ENCODE measurements around the gene GIMAP8. TPM values are rescaled to one million over a fixed set of nuclear protein-coding genes. Genes with fewer than 3 reads are reported as not detected.

GIMAP8 gene
- total RNA-seq, 1 donor from 2014 or later: not detected

- Mint-ChIP-seq H3K27ac (no peak overlapping the region), H3K27me3 (peaks cover 31% of the 10 kb centered on the region), H3K4me3 (ENCODE audit: low read depth) (no peak overlapping the region), H3K36me3 (ENCODE audit: insufficient read depth) (no peaks in the 10 kb centered on the region), H3K4me1 (ENCODE audit: low read depth) (no peaks in the 10 kb centered on the region), H3K9me3 (ENCODE audit: low read depth) (no peaks in the 10 kb centered on the region)
- no peak for TF ChIP-seq CTCF (IDR thresholded peaks at IDR 0.05; ENCODE audit: unreplicated experiment)
- no peak for DNase-seq (ENCODE audit: low spot score, unreplicated experiment)
These were observed 19.9 kb upstream of the GIMAP8 start for GRCh38 chr7:150430465-150431085.

GRCh38 chr7:150431839-150432658, 18.4 kb upstream of the GIMAP8 start:
- no peaks in the 10 kb centered on the region for H3K36me3 Mint-ChIP-seq (ENCODE audit: insufficient read depth)
- peaks cover 31% of the 10 kb centered on the region for H3K27me3 Mint-ChIP-seq
- no peak for TF ChIP-seq CTCF (IDR thresholded peaks at IDR 0.05; ENCODE audit: unreplicated experiment)
- no peak overlapping the region for H3K4me3 Mint-ChIP-seq (ENCODE audit: low read depth)
- no peak overlapping the region for H3K27ac Mint-ChIP-seq
- DNase-seq (ENCODE audit: low spot score, unreplicated experiment): no peak
- H3K4me1 Mint-ChIP-seq (ENCODE audit: low read depth): no peaks in the 10 kb centered on the region
- H3K9me3 Mint-ChIP-seq (ENCODE audit: low read depth): no peaks in the 10 kb centered on the region

- H3K4me1 Mint-ChIP-seq (ENCODE audit: low read depth): no peaks in the 10 kb centered on the region
- TF ChIP-seq CTCF (IDR thresholded peaks at IDR 0.05; ENCODE audit: unreplicated experiment): no peak
- H3K27ac Mint-ChIP-seq: no peak overlapping the region
- no peak for DNase-seq (ENCODE audit: low spot score, unreplicated experiment)
- H3K9me3 Mint-ChIP-seq (ENCODE audit: low read depth): no peaks in the 10 kb centered on the region
- H3K27me3 Mint-ChIP-seq: peaks cover 29% of the 10 kb centered on the region
- H3K4me3 Mint-ChIP-seq (ENCODE audit: low read depth): no peak overlapping the region
- H3K36me3 Mint-ChIP-seq (ENCODE audit: insufficient read depth): no peaks in the 10 kb centered on the region
These were observed 17.2 kb upstream of the GIMAP8 start for GRCh38 chr7:150432915-150433892.

- H3K27ac Mint-ChIP-seq: no peak overlapping the region
- no peak overlapping the region for H3K4me3 Mint-ChIP-seq (ENCODE audit: low read depth)
- peaks cover 28% of the 10 kb centered on the region for H3K27me3 Mint-ChIP-seq
- no peaks in the 10 kb centered on the region for H3K4me1 Mint-ChIP-seq (ENCODE audit: low read depth)
- H3K9me3 Mint-ChIP-seq (ENCODE audit: low read depth): no peaks in the 10 kb centered on the region
- TF ChIP-seq CTCF (IDR thresholded peaks at IDR 0.05; ENCODE audit: unreplicated experiment): no peak
- no peaks in the 10 kb centered on the region for H3K36me3 Mint-ChIP-seq (ENCODE audit: insufficient read depth)
- DNase-seq (ENCODE audit: low spot score, unreplicated experiment): no peak
These were observed 16.2 kb upstream of the GIMAP8 start for GRCh38 chr7:150434240-150434639.

GRCh38 chr7:150435047-150435389, 15.4 kb upstream of the GIMAP8 start:
- no peak for DNase-seq (ENCODE audit: low spot score, unreplicated experiment)
- no peak for TF ChIP-seq CTCF (IDR thresholded peaks at IDR 0.05; ENCODE audit: unreplicated experiment)
- H3K36me3 Mint-ChIP-seq (ENCODE audit: insufficient read depth): no peaks in the 10 kb centered on the region
- no peaks in the 10 kb centered on the region for H3K9me3 Mint-ChIP-seq (ENCODE audit: low read depth)
- H3K4me1 Mint-ChIP-seq (ENCODE audit: low read depth): no peaks in the 10 kb centered on the region
- no peak overlapping the region for H3K27ac Mint-ChIP-seq
- H3K4me3 Mint-ChIP-seq (ENCODE audit: low read depth): no peak overlapping the region
- peaks cover 28% of the 10 kb centered on the region for H3K27me3 Mint-ChIP-seq

Measured in progenitor cell of endocrine pancreas (in vitro differentiated cells).